Breast epithelium (tissue), 4 donors: ENCODE results near the gene PRG2. TPM values are rescaled to one million over a fixed set of nuclear protein-coding genes. Genes with fewer than 3 reads are reported as not detected.

Experiments
- DNase-seq, 2 donors: peaks; one replicate each; pipeline ENCODE4 v3.0.0-alpha.2; 2019; ENCODE audit warnings: low spot score in 2 of 2
- H3K27ac ChIP-seq, 2 donors: fragments of 200-600 bp; sonication (generic) in 1 of 2; one replicate each; pipeline ENCODE4 v1.5.1; 2016 to 2019; ENCODE audit warnings: mild to moderate bottlenecking in 1 of 2
- H3K27me3 ChIP-seq, 2 donors: fragments of 200-600 bp; sonication (generic) in 1 of 2; one replicate each; pipeline versions ENCODE4 v1.5.1 to v1.6.0; 2017 to 2019; ENCODE audit warnings: control low read depth in 1 of 2, mild to moderate bottlenecking in 1 of 2
- H3K36me3 ChIP-seq: fragments of 200-600 bp; one replicate; pipeline ENCODE4 v1.5.1; 2019
- H3K4me1 ChIP-seq, 2 donors: fragments of 200-600 bp; sonication (generic); one replicate each; pipeline ENCODE4 v1.5.1; 2016 to 2019; ENCODE audit warnings: control low read depth in 1 of 2
- H3K4me3 ChIP-seq, 3 donors: fragments of 200-600 bp; sonication (generic); 1 replicate in 2 of 3; 2 replicates in 1 of 3; pipeline ENCODE4 v1.5.1; 2016 to 2019; ENCODE audit warnings: mild to moderate bottlenecking in 3 of 3, moderate library complexity in 2 of 3
- H3K9me3 ChIP-seq, 2 donors: fragments of 200-600 bp; sonication (generic) in 1 of 2; one replicate each; pipeline ENCODE4 v1.5.1; 2016 to 2019; ENCODE audit warnings: control low read depth in 1 of 2
- CTCF ChIP-seq, 3 donors: fragments of 450-650 bp; IDR thresholded peaks; one replicate each; pipeline ENCODE4 v1.5.1; 2016 to 2017; ENCODE audit warnings: antibody characterized with exemption in 3 of 3, mild to moderate bottlenecking in 3 of 3, moderate library complexity in 3 of 3
- POLR2A ChIP-seq: fragments of 450-650 bp; IDR thresholded peaks from one replicate; pipeline ENCODE4 v1.6.1; 2016; ENCODE audit warnings: antibody characterized with exemption, mild to moderate bottlenecking, moderate library complexity
- POLR2AphosphoS5 ChIP-seq, 3 donors: sonication (generic); formaldehyde crosslinking; IDR thresholded peaks; one replicate each; pipeline ENCODE4 v1.6.1; 2017; ENCODE audit warnings: antibody characterized with exemption in 3 of 3
- intact Hi-C: fragments of 100-400 bp; cut with DNase I; formaldehyde crosslinking; loops from one replicate; pipeline ENCODE4 v1.15.1; 2023; ENCODE audit warnings: low total_unique reads
- total RNA-seq, 3 donors: library from RNA; depleted of rRNA; stranded (reverse); fragments of >200 nt; gene quantifications; one replicate each; pipeline ENCODE4 v1.1.0, GENCODE V29; 2016

Gene PRG2
- total RNA-seq, 3 donors from 2014 or later: 1.1 TPM; not detected in 2

DNA sequence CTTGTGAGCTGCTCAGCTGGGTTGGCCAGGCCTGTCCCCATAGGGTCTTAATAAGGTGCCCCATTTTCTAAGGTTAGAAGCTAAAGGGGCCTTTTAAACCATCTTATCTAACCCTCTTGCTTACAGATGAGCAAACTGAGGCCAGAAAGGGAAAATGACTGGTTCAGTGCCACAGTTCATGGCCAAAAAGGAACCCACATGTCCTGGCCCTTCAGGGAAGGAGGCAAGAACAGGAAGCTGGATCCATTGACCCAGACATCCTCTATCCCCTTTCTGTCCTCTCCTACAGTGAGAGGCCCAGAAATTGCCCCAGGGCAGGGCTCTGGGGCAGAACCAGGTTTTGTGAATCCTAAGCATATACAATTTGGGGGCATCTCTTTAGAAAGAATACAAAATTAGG, 19.5 kb downstream of the PRG2 start:
- intact Hi-C loops: no loop called here
- no peaks in the 10 kb centered on the region for H3K4me1 ChIP-seq
- H3K4me3 ChIP-seq: no peak overlapping the region
- TF ChIP-seq POLR2AphosphoS5 (IDR thresholded peaks at IDR 0.05): no peak
- TF ChIP-seq CTCF (IDR thresholded peaks at IDR 0.05): no peak
- no peak for TF ChIP-seq POLR2A
- no peak for DNase-seq
- no peaks in the 10 kb centered on the region for H3K36me3 ChIP-seq
- H3K27ac ChIP-seq: no peak overlapping the region
- no peaks in the 10 kb centered on the region for H3K27me3 ChIP-seq
- no peaks in the 10 kb centered on the region for H3K9me3 ChIP-seq

- TF ChIP-seq POLR2A (no peak), POLR2AphosphoS5 (IDR thresholded peaks at IDR 0.05) (no peak), CTCF (IDR thresholded peaks at IDR 0.05) (no peak)
- intact Hi-C loops: no loop called here
- H3K36me3 ChIP-seq: no peaks in the 10 kb centered on the region
- H3K27ac ChIP-seq: no peak overlapping the region
- no peaks in the 10 kb centered on the region for H3K27me3 ChIP-seq
- H3K4me3 ChIP-seq: no peak overlapping the region
- no peaks in the 10 kb centered on the region for H3K9me3 ChIP-seq
- DNase-seq: no peak
- no peaks in the 10 kb centered on the region for H3K4me1 ChIP-seq
These were observed 20.2 kb downstream of the PRG2 start for GRCh38 chr11:57370251-57370650.

GRCh38 chr11:57368845-57369232, 21.6 kb downstream of the PRG2 start:
- Histone ChIP-seq H3K4me1 (no peaks in the 10 kb centered on the region), H3K27ac (no peak overlapping the region), H3K27me3 (no peaks in the 10 kb centered on the region), H3K9me3 (no peaks in the 10 kb centered on the region), H3K4me3 (no peak overlapping the region), H3K36me3 (no peaks in the 10 kb centered on the region)
- no peak for DNase-seq
- intact Hi-C loops: no loop called here
- TF ChIP-seq POLR2AphosphoS5 (IDR thresholded peaks at IDR 0.05) (no peak), POLR2A (no peak)

- intact Hi-C loops: no loop called here
- TF ChIP-seq CTCF (IDR thresholded peaks at IDR 0.05): no peak
- no peak for TF ChIP-seq POLR2AphosphoS5 (IDR thresholded peaks at IDR 0.05)
- TF ChIP-seq POLR2A: no peak
These were observed 22.2 kb downstream of the PRG2 start for GRCh38 chr11:57368106-57368844.

GRCh38 chr11:57364851-57365660, 25.4 kb downstream of the PRG2 start:
- intact Hi-C loops: no loop called here
- TF ChIP-seq POLR2AphosphoS5 (IDR thresholded peaks at IDR 0.05) (no peak), CTCF (IDR thresholded peaks at IDR 0.05) (no peak), POLR2A (no peak)
- no peak overlapping the region for H3K4me3 ChIP-seq
- DNase-seq: no peak
- no peaks in the 10 kb centered on the region for H3K36me3 ChIP-seq
- no peaks in the 10 kb centered on the region for H3K9me3 ChIP-seq
- H3K27ac ChIP-seq: no peak overlapping the region
- no peaks in the 10 kb centered on the region for H3K4me1 ChIP-seq
- no peaks in the 10 kb centered on the region for H3K27me3 ChIP-seq

More at GRCh38 chr11:57368106-57368844, 22.2 kb downstream of the PRG2 start:
- DNase-seq: no peak
- no peaks in the 10 kb centered on the region for H3K9me3 ChIP-seq
- no peak overlapping the region for H3K27ac ChIP-seq
- H3K4me1 ChIP-seq: no peaks in the 10 kb centered on the region
- H3K36me3 ChIP-seq: no peaks in the 10 kb centered on the region
- no peak overlapping the region for H3K4me3 ChIP-seq
- H3K27me3 ChIP-seq: no peaks in the 10 kb centered on the region
